ENCODE data around the gene SEC61G. TPM values are rescaled to one million over a fixed set of nuclear protein-coding genes. Genes with fewer than 3 reads are reported as not detected.

The SEC61G gene
- total RNA-seq = 854 and 890 TPM in 2 replicates

GRCh38 chr7:54758702-54759592 lies at the start of gene SEC61G:
Gene SEC61G (minus strand): TSS chr7:54759211. CDS start chr7:54757588, 1,623 bp downstream.

Other genes starting within 250 kb of the SEC61G start
- gene VSTM2A, start 216.8 kb downstream of the SEC61G start, total RNA-seq = not detected in 2 replicates